NB4 (cell line): ENCODE data around the gene RABL3.

Experiments used
- CTCF ChIP-seq: IDR thresholded peaks from one replicate; pipeline ENCODE4 v1.5.1; 2012; ENCODE audit warnings: low read depth, low read length
- MAX ChIP-seq: IDR thresholded peaks from 2 replicates; pipeline ENCODE4 v1.6.1; 2011; ENCODE audit warnings: low read depth, low read length
- MYC ChIP-seq: IDR thresholded peaks from 2 replicates; pipeline ENCODE4 v1.6.1; 2011; ENCODE audit warnings: low read depth, low read length
- POLR2A ChIP-seq: IDR thresholded peaks from 2 replicates; pipeline ENCODE4 v1.6.1; 2011; ENCODE audit warnings: mild to moderate bottlenecking; ENCODE audit not compliant: insufficient read length; ENCODE audit errors: extremely low read depth

- TF ChIP-seq CTCF, result no peak
- no peak for TF ChIP-seq MYC
- no peak for TF ChIP-seq MAX
- TF ChIP-seq POLR2A, result no peak
These were observed 71.7 kb downstream of the RABL3 start for GRCh38 chr3:120670576-120670975.
